ENCODE measurements around the gene ARHGEF33.

GRCh38 chr2:38925982-38926381 is 36.3 kb downstream of the ARHGEF33 start:
- TF ChIP-seq, protein P1, sequence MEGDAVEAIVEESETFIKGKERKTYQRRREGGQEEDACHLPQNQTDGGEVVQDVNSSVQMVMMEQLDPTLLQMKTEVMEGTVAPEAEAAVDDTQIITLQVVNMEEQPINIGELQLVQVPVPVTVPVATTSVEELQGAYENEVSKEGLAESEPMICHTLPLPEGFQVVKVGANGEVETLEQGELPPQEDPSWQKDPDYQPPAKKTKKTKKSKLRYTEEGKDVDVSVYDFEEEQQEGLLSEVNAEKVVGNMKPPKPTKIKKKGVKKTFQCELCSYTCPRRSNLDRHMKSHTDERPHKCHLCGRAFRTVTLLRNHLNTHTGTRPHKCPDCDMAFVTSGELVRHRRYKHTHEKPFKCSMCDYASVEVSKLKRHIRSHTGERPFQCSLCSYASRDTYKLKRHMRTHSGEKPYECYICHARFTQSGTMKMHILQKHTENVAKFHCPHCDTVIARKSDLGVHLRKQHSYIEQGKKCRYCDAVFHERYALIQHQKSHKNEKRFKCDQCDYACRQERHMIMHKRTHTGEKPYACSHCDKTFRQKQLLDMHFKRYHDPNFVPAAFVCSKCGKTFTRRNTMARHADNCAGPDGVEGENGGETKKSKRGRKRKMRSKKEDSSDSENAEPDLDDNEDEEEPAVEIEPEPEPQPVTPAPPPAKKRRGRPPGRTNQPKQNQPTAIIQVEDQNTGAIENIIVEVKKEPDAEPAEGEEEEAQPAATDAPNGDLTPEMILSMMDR (IDR thresholded peaks at IDR 0.05): no peak
- no peak for TF ChIP-seq EP300 (IDR thresholded peaks at IDR 0.05)
- TF ChIP-seq POLR2A (IDR thresholded peaks at IDR 0.05): no peak
- no peak for TF ChIP-seq POLR2AphosphoS5 (IDR thresholded peaks at IDR 0.05)
